NCI-H446 (cell line): ENCODE results near the gene NPPA.

Experiments used
- DNase-seq, 2 experiments: peaks; one replicate each; lab custom pipeline; 2025; lab: John Stamatoyannopoulos, UW

Gene NPPA

GRCh38 chr1:11874258-11874562 is 26.6 kb upstream of the NPPA start:
- DNase-seq = no peak

- DNase-seq = no peak
Measured at GRCh38 chr1:11873395-11874257, 26.0 kb upstream of the NPPA start.

- DNase-seq = no peak
Measured at GRCh38 chr1:11872545-11872944, 25.0 kb upstream of the NPPA start.

- DNase-seq = no peak
Measured at GRCh38 chr1:11869650-11870207, 22.1 kb upstream of the NPPA start.

- no peak for DNase-seq
Measured at GRCh38 chr1:11869104-11869503, 21.5 kb upstream of the NPPA start.

GRCh38 chr1:11868331-11868980 is 20.9 kb upstream of the NPPA start:
- DNase-seq = no peak

GRCh38 chr1:11862890-11863289 is 15.3 kb upstream of the NPPA start:
- DNase-seq = no peak

GRCh38 chr1:11860587-11860986 is 13.0 kb upstream of the NPPA start:
- no peak for DNase-seq

GRCh38 chr1:11860083-11860482 is 12.5 kb upstream of the NPPA start:
- DNase-seq = no peak

- no peak for DNase-seq
Measured at GRCh38 chr1:11858968-11859871, 11.6 kb upstream of the NPPA start.

GRCh38 chr1:11858613-11858967 is 11.0 kb upstream of the NPPA start, which contains the start of gene NPPB:
NPPB (minus strand) TSS chr1:11858945; CDS start chr1:11858833, 112 bp downstream.
- DNase-seq = no peak

GRCh38 chr1:11858158-11858557 is 10.6 kb upstream of the NPPA start:
- no peak for DNase-seq

- no peak for DNase-seq
Measured at GRCh38 chr1:11857164-11857851, 9.7 kb upstream of the NPPA start.

GRCh38 chr1:11856698-11857097 is 9.1 kb upstream of the NPPA start:
- DNase-seq = no peak

GRCh38 chr1:11855430-11855829 is 7.8 kb upstream of the NPPA start:
- no peak for DNase-seq

GRCh38 chr1:11854519-11854918 is 6.9 kb upstream of the NPPA start:
- DNase-seq = no peak

GRCh38 chr1:11851180-11851579 is 3.6 kb upstream of the NPPA start:
- DNase-seq = no peak

GRCh38 chr1:11850156-11850555 is 2.6 kb upstream of the NPPA start:
- no peak for DNase-seq

GRCh38 chr1:11848373-11848700 is 754 bp upstream of the NPPA start:
- DNase-seq = no peak

GRCh38 chr1:11845641-11846335 is 1.8 kb downstream of the NPPA start:
- no peak for DNase-seq
